ENCODE results near the gene EXOC4.

DNA sequence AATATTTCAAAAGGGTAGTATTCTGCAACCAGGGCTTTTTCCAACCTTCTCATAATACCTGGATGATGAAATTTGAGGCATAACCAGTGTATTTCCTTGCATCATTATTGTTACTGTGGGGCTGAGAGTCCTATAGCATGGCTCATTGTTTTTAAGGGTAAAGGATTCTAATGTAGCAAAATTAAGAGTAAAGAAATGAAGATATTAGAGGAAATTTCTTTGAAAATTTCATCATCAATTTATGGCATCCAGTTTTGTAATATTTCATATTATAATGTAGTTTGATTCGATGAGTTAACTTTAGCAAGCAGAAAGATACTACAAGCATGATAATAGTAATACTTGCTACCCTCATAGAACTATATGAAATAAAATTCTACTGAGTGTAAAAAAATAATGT lies 486.9 kb downstream of the EXOC4 start:
- TF ChIP-seq, protein P1, sequence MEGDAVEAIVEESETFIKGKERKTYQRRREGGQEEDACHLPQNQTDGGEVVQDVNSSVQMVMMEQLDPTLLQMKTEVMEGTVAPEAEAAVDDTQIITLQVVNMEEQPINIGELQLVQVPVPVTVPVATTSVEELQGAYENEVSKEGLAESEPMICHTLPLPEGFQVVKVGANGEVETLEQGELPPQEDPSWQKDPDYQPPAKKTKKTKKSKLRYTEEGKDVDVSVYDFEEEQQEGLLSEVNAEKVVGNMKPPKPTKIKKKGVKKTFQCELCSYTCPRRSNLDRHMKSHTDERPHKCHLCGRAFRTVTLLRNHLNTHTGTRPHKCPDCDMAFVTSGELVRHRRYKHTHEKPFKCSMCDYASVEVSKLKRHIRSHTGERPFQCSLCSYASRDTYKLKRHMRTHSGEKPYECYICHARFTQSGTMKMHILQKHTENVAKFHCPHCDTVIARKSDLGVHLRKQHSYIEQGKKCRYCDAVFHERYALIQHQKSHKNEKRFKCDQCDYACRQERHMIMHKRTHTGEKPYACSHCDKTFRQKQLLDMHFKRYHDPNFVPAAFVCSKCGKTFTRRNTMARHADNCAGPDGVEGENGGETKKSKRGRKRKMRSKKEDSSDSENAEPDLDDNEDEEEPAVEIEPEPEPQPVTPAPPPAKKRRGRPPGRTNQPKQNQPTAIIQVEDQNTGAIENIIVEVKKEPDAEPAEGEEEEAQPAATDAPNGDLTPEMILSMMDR (IDR thresholded peaks at IDR 0.05): no peak
- no peak for TF ChIP-seq POLR2A (IDR thresholded peaks at IDR 0.05)
